Sigmoid colon (tissue), 7 donors: ENCODE data around the gene MACROD2. TPM values are rescaled to one million over a fixed set of nuclear protein-coding genes. Genes with fewer than 3 reads are reported as not detected.

Experiments
- DNase-seq: peaks from one replicate; pipeline ENCODE4 v3.0.0-alpha.2; 2019
- H3K27ac ChIP-seq, 4 donors: fragments of 200-600 bp; sonication (generic); one replicate each; pipeline ENCODE4 v1.5.1; 2016 to 2019; ENCODE audit warnings: mild to moderate bottlenecking in 1 of 4
- H3K27me3 ChIP-seq, 3 donors: fragments of 200-600 bp; sonication (generic); one replicate each; pipeline ENCODE4 v1.5.1; 2019; ENCODE audit warnings: mild to moderate bottlenecking in 1 of 3
- H3K36me3 ChIP-seq, 4 donors: fragments of 200-600 bp; sonication (generic); one replicate each; pipeline ENCODE4 v1.5.1; 2016 to 2019
- H3K4me1 ChIP-seq, 4 donors: fragments of 200-600 bp; sonication (generic); one replicate each; pipeline ENCODE4 v1.5.1; 2017 to 2019
- H3K4me3 ChIP-seq, 4 donors: fragments of 200-600 bp; sonication (generic); one replicate each; pipeline ENCODE4 v1.5.1; 2017 to 2019; ENCODE audit warnings: mild to moderate bottlenecking in 2 of 4, moderate library complexity in 1 of 4
- H3K9me3 ChIP-seq, 4 donors: fragments of 200-600 bp in 3 of 4; sonication (generic) in 3 of 4; one replicate each; pipeline versions ENCODE4 v1.5.1 to v1.6.1; 2013 to 2019
- CTCF ChIP-seq, 4 experiments: fragments of 450-650 bp in 3 of 4; fragments of 200-600 bp in 1 of 4; IDR thresholded peaks; one replicate each; pipeline ENCODE4 v1.5.1; 2016 to 2019; ENCODE audit warnings: antibody characterized with exemption in 4 of 4, mild to moderate bottlenecking in 3 of 4, moderate library complexity in 2 of 4
- EP300 ChIP-seq, 4 donors: sonication (generic); formaldehyde crosslinking; IDR thresholded peaks; one replicate each; pipeline ENCODE4 v1.6.1; 2017; ENCODE audit warnings: antibody characterized with exemption in 4 of 4
- POLR2A ChIP-seq, 2 donors: fragments of 450-650 bp; IDR thresholded peaks; one replicate each; pipeline ENCODE4 v1.6.1; 2016; ENCODE audit warnings: antibody characterized with exemption in 2 of 2, mild to moderate bottlenecking in 2 of 2, moderate library complexity in 2 of 2
- POLR2AphosphoS5 ChIP-seq, 4 donors: sonication (generic); formaldehyde crosslinking; IDR thresholded peaks; one replicate each; pipeline ENCODE4 v1.6.1; 2017; ENCODE audit warnings: antibody characterized with exemption in 4 of 4
- WGBS, 2 donors: extraction: QIAGEN DNeasy Blood & Tissue Kit; methylation state at CpG; one replicate each; pipeline ENCODE4 v1.1.7; 2013; 5-methylcytosine and 5-hydroxymethylcytosine counted together
- intact Hi-C: fragments of 100-400 bp; cut with DNase I; formaldehyde crosslinking; loops from one replicate; pipeline ENCODE4 v1.15.1; 2023
- polyA plus RNA-seq, 3 donors: library from polyadenylated mRNA; stranded (reverse); fragments of 200-250 nt; gene quantifications; one replicate each; pipeline ENCODE4 v1.2.3, GENCODE V29; 2013
- total RNA-seq, 4 donors: library from RNA; depleted of rRNA; stranded (reverse); fragments of >200 nt; gene quantifications; one replicate each; pipeline ENCODE4 v1.1.0, GENCODE V29; 2016
- donor health status: healthy with polysubstance abuse.
- donor health status: Bipolar disorder and iron deficiency.
- donor health status: healthy.

Gene MACROD2
- total and polyA plus RNA-seq, 7 donors = 1.2 to 22.4 (median 5.8) TPM

GRCh38 chr20:15857173-15857784, 1862.0 kb downstream of the MACROD2 start:
- TF ChIP-seq CTCF (IDR thresholded peaks at IDR 0.05) (no peak), POLR2A (IDR thresholded peaks at IDR 0.05) (no peak), EP300 (IDR thresholded peaks at IDR 0.05) (no peak), POLR2AphosphoS5 (IDR thresholded peaks at IDR 0.05) (no peak)
- DNase-seq = no peak
- WGBS, 2 donors = 86 to 88% methylated on average over 4 of the region's 4 CpGs
- Histone ChIP-seq H3K4me1 (no peaks in the 10 kb centered on the region), H3K9me3 (no peaks in the 10 kb centered on the region), H3K36me3 (no peaks in the 10 kb centered on the region), H3K27ac (no peak overlapping the region), H3K27me3 (no peaks in the 10 kb centered on the region), H3K4me3 (no peak overlapping the region)
- intact Hi-C loops = no loop called here

GRCh38 chr20:15859061-15859460, 1863.7 kb downstream of the MACROD2 start:
- no peaks in the 10 kb centered on the region for H3K9me3 ChIP-seq
- 96 to 98% methylated on average over 2 of the region's 2 CpGs for WGBS, 2 donors
- no peaks in the 10 kb centered on the region for H3K4me1 ChIP-seq
- no peak for DNase-seq
- intact Hi-C loops = no loop called here
- H3K4me3 ChIP-seq = no peak overlapping the region
- H3K36me3 ChIP-seq = no peaks in the 10 kb centered on the region
- no peaks in the 10 kb centered on the region for H3K27me3 ChIP-seq
- TF ChIP-seq CTCF (IDR thresholded peaks at IDR 0.05) = no peak
- no peak for TF ChIP-seq POLR2AphosphoS5 (IDR thresholded peaks at IDR 0.05)
- TF ChIP-seq EP300 (IDR thresholded peaks at IDR 0.05) = no peak
- TF ChIP-seq POLR2A (IDR thresholded peaks at IDR 0.05) = no peak
- H3K27ac ChIP-seq = no peak overlapping the region

GRCh38 chr20:15860850-15861249, 1865.5 kb downstream of the MACROD2 start:
- intact Hi-C loops = no loop called here
- Histone ChIP-seq H3K27ac (no peak overlapping the region), H3K27me3 (no peaks in the 10 kb centered on the region), H3K4me3 (no peak overlapping the region), H3K4me1 (no peaks in the 10 kb centered on the region), H3K9me3 (no peaks in the 10 kb centered on the region), H3K36me3 (no peaks in the 10 kb centered on the region)
- no peak for TF ChIP-seq POLR2A (IDR thresholded peaks at IDR 0.05)
- 83 to 85% methylated on average over 2 of the region's 2 CpGs for WGBS, 2 donors
- DNase-seq = no peak

- H3K9me3 ChIP-seq = no peaks in the 10 kb centered on the region
- WGBS, 2 donors = 21 to 70% methylated on average over 4 of the region's 4 CpGs
- intact Hi-C loops = no loop called here
- H3K27me3 ChIP-seq = no peaks in the 10 kb centered on the region
- TF ChIP-seq CTCF (IDR thresholded peaks at IDR 0.05) (no peak), EP300 (IDR thresholded peaks at IDR 0.05) (no peak), POLR2A (IDR thresholded peaks at IDR 0.05) (no peak), POLR2AphosphoS5 (IDR thresholded peaks at IDR 0.05) (no peak)
- DNase-seq = no peak
- H3K4me1 ChIP-seq = peaks cover 0 to 4% (median 0%) of the 10 kb centered on the region in 4 donors
- no peak overlapping the region for H3K27ac ChIP-seq
- H3K4me3 ChIP-seq = no peak overlapping the region
- no peaks in the 10 kb centered on the region for H3K36me3 ChIP-seq
Measured at GRCh38 chr20:15862178-15862577, 1866.9 kb downstream of the MACROD2 start.

GRCh38 chr20:15863735-15864134, 1868.4 kb downstream of the MACROD2 start:
- peaks cover 0 to 5% (median 0%) of the 10 kb centered on the region in 4 donors for H3K4me1 ChIP-seq
- H3K9me3 ChIP-seq = no peaks in the 10 kb centered on the region
- no peaks in the 10 kb centered on the region for H3K36me3 ChIP-seq
- DNase-seq = no peak
- no peak for TF ChIP-seq POLR2AphosphoS5 (IDR thresholded peaks at IDR 0.05)
- TF ChIP-seq EP300 (IDR thresholded peaks at IDR 0.05) = no peak
- no peak for TF ChIP-seq CTCF (IDR thresholded peaks at IDR 0.05)
- TF ChIP-seq POLR2A (IDR thresholded peaks at IDR 0.05) = no peak
- intact Hi-C loops = no loop called here
- H3K4me3 ChIP-seq = no peak overlapping the region
- no peaks in the 10 kb centered on the region for H3K27me3 ChIP-seq
- no peak overlapping the region for H3K27ac ChIP-seq
